Measurements from ENCODE around the gene VSNL1. TPM values are rescaled to one million over a fixed set of nuclear protein-coding genes. Genes with fewer than 3 reads are reported as not detected.

The VSNL1 gene
- total RNA-seq, 1 donor from 2014 or later: 0.05 TPM

DNA sequence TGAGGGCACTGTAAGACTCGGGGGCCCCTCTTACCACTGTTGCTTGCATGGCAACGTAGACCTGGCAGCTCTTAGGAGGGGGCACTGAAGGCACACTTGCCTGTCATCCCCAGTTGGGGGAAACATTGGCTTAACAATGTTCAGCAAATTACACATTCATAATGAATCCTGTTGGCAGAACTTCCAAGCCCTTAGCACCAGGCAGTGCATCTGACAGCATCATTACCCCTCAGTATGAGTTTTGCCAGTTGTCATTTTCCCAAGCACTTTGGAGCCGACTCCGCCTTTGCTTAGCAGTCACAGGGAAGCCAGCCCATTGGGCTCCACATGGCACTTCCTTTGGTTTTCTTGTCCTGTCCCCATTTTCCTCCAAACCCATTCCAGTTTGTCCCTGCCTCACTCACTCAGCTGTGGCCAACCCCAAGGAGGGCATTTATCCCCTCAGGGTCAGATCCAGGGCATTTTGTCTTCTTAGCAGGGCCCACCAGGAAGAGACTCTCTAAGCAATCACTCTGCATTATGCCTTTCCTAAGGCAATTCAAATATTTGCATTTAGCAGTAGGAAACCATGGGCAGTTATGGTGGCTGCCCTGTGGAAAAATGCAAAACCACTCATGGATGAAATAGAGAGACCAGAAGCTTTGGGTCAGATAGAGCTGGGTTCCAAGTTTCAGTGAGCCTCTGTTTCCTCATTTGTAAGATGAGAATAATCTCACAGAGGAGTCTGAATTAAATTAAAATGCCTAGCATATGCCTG is 73.9 kb downstream of the VSNL1 start:
- no peak for DNase-seq (ENCODE audit: low read depth)

GRCh38 chr2:17615147-17615546 is 74.7 kb downstream of the VSNL1 start:
- DNase-seq (ENCODE audit: low read depth): no peak

DNA sequence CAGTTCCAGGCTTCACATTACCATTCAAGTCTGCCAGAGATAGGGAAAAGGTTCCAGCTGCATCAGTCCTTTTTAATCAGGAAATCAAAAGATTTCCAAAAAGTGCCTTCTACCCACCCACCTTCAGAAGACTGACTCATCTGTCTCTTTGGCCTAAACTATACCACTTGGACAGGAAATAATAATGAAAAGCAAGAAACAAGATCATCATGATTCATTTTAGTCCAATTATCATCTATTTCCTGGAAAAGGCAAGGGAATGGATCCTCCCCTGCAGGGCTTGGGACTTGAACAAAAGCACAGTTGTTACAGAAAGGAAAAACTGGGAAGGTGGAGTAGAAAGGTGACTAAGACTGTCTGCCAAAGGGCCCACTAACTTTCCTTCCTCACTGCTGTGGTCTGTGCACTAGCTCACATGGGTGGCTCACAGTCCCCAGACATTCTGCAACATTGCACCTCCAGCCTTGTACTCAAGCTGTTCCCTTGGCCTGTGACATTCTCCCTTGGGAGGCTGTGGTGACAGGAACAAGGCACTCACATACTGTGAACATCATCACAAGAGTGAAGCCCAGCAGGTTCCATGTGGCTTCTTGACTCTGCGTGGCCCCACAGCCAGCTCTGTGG is 75.3 kb downstream of the VSNL1 start:
- DNase-seq (ENCODE audit: low read depth): peak; percentile 24

GRCh38 chr2:17616405-17616804 is 75.9 kb downstream of the VSNL1 start:
- no peak for DNase-seq (ENCODE audit: low read depth)

DNA sequence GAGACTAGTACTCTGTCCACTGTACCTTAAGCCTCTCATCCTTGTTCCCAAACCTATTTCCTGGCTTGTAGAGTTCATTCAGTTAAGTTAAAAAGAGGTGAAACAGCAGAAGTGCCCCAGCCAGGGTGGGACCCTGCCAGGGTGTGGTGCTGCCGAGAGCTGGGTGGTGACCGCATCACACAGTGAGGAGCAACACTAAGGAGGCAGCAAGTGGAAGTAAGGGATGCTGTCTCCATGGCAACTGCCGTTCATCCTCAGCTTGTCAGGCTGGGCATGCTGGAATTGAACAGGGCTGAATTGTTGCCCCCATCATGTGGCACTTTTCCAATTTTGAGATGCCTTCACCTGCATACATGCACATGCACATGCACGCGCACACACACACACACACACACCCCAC is 77.0 kb downstream of the VSNL1 start:
- DNase-seq (ENCODE audit: low read depth): no peak

DNA sequence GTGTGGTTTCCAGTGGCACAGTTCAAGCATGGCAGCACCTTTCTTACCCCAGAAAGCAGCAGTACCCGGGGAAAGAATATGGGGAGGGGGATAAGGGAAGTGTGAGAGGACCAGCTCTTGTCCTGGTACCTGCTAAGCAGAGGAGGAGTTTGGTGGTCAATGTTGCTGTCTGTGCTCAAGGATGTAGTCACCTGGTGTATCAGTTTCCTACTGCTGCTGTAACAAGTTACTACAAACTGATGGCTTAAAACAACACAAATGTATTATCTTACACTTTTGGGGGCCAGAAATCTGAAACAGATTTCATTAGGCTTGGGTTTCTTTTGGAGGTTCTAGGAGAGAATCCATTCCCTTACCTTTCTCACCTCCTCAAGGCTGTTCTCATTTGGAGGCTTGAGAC is 77.5 kb downstream of the VSNL1 start:
- no peak for DNase-seq (ENCODE audit: low read depth)

GRCh38 chr2:17620280-17620679 is 79.8 kb downstream of the VSNL1 start:
- DNase-seq (ENCODE audit: low read depth): peak; percentile 11

- peak; percentile 54 for DNase-seq (ENCODE audit: low read depth)
Observed at GRCh38 chr2:17620841-17621240, 80.3 kb downstream of the VSNL1 start.

DNA sequence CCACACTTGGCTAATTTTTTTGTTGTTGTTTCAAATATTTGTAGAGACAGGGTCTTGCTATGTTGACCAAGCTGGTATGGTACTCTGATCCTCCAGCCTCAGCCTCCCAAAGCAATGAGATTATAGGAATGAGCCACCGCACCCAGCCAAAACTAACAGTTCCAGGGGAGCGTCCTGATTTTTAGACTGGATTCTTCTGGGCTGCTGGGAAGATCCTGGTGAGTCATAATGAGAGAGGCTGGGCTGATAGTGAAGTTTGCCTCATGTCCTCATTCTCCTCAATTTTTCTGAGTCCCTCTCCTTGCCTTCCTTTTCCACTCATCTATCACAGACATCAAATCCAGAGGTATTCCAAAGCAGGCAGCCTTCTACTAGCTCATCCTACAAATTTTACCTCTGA is 81.3 kb downstream of the VSNL1 start:
- no peak for DNase-seq (ENCODE audit: low read depth)

DNA sequence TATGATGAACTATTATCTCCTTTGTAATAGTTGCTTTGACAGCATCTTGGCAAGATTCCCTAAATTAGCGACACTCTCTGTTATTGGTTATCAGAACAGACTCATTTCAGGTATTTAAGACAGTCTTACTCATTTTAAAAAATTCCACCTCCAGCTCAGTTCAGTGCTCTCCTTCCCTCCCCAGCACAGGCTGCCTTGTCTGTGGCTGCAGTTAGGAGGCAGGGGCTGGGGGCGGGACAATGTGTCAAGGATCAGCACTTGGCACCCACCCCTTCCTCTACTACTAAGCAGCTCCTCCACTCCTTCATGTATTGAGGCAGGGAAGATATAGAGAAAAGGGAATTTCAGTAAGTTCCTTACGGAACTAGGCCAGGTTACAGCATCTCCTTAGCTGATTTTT is 85.0 kb downstream of the VSNL1 start:
- DNase-seq (ENCODE audit: low read depth): no peak

DNA sequence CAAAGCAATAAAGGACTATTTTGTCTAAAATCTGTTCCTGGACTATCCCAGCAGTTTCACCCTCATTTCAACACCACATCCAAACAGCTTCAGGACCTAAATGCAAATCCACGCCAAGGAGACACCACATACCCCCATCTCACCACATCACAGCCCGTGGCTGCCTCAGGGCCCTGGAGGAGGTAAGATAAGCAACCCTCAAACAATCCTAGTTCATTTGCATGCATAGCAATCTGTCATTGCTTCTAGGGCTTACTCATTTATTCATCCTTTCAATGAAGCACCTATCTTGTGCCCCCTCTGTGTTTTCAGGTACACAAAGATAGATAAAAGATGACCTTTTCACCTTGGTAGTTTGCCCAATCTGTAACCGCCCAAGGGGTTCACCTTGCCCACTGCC is 86.5 kb downstream of the VSNL1 start:
- no peak for DNase-seq (ENCODE audit: low read depth)

DNA sequence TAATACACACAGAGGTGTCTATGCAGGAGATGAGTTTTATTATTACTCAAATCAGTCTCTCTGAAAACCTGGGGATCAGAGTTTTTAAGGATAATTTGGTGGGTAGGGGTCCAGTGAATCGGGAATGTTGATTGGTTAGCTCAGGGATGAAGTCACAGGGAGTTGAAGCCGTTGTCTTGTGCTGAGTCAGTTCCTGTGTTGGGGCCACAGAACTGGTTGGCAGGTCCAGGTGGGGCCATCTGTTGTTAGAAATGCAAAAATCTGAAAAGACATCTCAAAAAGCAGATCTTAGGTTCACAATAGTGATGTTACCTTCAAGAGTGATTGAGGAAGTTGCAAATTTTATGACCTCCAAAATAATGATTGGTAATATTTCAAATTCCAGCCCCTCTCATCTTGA is 86.9 kb downstream of the VSNL1 start:
- no peak for DNase-seq (ENCODE audit: low read depth)

DNA sequence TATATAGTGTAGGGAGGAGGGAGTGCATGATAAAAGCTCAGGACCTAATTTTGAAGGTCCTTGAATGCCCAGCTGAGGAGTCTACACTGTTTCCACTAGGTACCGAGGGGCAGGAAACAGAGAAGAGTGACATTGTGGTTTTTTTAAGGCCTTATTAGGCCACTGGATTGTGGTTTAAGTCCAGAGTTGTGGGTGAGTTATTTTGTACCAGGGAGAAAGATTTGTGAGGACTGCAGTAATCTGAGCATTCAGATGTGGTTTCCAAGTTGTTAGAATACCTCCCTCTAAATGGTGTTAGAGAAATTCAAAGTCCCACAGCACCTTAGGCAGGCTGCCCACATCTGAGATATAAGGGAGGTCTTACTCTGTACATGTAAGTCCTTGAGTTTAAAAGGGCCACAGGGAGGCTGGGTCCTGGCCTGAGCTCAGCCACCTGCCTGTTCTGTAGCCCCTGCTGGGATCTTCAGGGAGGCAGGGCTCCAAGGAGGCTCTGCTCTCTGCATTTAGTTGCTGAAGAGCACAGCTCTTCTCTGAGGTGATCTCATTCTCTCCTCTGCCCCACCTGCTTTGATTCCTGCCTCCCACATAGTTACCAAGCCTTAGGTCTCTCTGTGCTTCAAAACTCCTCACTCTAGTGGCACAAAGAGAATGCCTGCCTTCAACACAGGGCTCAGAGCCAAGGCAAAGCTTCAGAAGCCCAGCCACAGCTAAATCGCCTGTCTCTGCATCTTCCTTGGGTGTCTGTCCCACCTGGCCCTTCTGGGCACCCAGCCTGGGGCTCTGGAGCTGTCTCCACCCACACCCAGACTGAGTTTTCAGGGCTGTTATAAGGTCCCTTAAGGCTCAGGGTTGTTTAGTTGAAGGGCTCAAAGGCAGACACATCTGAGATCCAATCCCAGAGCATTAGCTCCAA is 88.1 kb downstream of the VSNL1 start:
- peak; percentile 74 for DNase-seq (ENCODE audit: low read depth)

DNA sequence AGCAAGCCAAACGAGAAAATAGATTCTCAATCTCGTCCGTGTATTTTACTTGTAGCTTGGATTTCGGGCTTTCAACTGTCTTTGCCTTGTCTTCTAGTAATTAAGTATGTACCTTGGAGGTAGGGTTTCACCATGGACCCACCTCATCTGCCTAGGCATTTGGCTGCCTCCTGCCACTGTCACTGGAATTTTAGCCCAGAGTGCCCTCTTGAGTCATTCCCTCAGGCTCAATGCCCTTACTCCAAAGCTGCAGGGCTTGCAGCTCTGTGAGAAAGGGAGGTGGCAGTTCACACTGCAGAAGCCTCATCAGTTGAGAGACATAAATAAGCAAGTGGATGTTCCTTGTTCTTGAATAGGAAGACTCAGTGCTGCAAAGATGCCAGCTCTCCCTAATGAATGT is 89.6 kb downstream of the VSNL1 start:
- no peak for DNase-seq (ENCODE audit: low read depth)

DNA sequence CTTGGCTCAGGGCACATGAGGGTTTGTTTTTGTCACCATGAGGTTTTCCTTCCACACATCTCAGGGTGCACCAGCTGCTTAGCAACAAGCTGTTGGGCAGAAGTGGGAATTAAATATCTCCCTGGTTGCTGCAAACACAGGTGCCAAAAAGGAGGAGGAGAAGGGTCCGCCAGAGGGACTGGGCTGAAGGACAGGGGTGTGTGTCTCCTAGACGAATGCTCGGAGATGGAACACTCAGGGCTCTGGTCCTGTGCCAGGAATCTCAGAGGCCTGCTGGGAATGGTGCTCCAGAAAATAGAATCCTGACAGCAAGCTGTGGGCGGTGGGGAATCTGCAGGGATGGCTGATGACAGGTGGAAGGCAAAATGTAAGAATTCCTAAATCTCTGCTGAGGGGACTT is 94.5 kb downstream of the VSNL1 start:
- no peak for DNase-seq (ENCODE audit: low read depth)

- no peak for DNase-seq (ENCODE audit: low read depth)
Observed at GRCh38 chr2:17636257-17636656, 95.8 kb downstream of the VSNL1 start.

DNA sequence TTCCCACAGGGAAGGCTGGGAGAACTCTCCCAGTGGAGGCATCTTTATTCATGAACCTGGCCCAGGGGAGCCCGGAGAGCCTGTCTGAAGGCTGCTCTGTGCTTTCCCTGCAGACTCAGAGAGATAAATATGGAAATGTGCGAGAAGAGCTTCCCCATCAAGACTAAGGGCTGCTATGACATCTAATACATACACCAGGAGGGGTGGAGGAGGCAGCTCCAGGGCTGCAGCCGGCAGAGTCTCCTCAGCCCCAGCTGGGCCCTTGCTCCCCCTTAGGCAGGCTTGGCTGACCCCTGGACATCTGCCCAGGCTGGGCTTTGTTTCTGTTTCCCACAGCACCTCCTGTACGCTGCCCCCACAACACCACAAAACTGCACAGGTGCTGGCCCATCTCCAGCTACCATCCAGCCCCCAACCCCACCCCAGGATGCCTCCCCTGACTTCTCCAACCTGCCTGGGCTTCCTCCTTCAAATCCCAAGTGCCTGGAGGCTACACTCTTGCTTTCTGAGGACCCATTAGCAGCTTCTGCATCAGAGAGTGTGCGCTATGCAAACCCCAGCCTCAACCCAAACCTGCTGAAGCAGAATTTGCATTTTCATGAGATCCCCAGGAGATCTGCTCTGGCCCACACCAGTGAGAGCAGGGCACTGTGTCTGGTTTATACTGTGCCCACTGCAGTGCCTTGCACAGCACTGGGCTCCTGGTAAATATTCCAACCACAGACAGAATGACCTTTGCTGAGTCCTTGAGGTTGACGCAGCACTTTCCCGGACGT is 96.8 kb downstream of the VSNL1 start:
- DNase-seq (ENCODE audit: low read depth): peak; percentile 37

GRCh38 chr2:17638196-17638743 is 97.8 kb downstream of the VSNL1 start:
- DNase-seq (ENCODE audit: low read depth): no peak

DNA sequence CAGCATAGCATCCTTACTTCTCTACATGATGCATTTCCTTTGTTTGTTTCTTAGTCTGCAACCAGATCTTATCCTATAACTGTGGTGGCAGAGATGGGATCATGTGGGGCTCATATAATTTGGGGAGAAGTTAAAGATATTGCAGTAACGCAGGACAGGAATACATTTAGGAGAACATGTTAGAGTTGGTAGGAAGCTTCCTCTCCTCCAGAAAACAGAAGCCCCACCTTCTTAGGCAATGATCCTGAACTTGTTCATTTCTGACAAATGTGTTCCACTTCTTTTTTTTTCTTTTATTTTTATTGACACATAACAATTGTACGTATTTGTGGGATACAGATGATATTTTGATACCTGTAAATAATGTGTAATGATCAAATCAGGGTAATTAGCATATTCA is 99.9 kb downstream of the VSNL1 start:
- DNase-seq (ENCODE audit: low read depth): no peak

- peak; percentile 97 for DNase-seq (ENCODE audit: low read depth)
Observed at GRCh38 chr2:17643031-17643615, 102.6 kb downstream of the VSNL1 start.

Data from renal cortical epithelial cell (primary cell).